ENCODE measurements around the gene ZDHHC16. TPM values are rescaled to one million over a fixed set of nuclear protein-coding genes. Genes with fewer than 3 reads are reported as not detected.
A peak's percentile ranks its signal among the peaks of the same experiment; 100 is the strongest.
"Not testable (repeated sequence)": the region's sequence is repeated elsewhere in the genome, so short reads cannot be mapped to it uniquely, and the experiment has no call there.

Gene ZDHHC16
- total RNA-seq, 2 experiments from 2014 or later, result 38.5 to 39.3 TPM

DNA sequence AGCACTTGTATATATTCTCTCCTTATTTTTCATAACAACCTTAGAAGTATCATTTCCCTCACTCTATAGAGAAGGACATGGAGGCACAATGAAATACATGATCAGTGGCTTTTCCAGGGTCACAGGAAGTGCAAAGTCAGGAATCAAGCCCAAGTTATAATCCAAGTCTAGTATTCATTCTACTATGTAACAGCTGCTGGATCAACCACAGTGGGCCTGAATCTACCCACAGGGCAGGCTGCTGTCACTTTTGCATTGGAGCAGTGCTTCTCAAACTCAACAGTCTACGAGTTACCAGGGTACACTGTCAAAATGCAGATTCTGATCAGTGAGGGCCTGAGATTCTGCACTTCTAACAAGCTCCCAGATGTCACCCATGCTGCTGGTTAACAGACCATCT is 18.3 kb downstream of the ZDHHC16 start:
- Mint-ChIP-seq H3K27me3 (no peaks in the 10 kb centered on the region), H3K4me1 (peaks cover 5% of the 10 kb centered on the region), H3K4me3 (no peak overlapping the region), H3K9me3 (no peaks in the 10 kb centered on the region), H3K27ac (peak overlapping the region; percentile 5), H3K36me3 (ENCODE audit: low read depth) (peaks cover 35% of the 10 kb centered on the region)
- CTCF ChIA-PET, result interaction anchor here (0.8 to 1.0 kb wide), 6 partner anchors 16 to 72 kb away, joined by 3 read pairs; no protein-coding TSS in a partner anchor
- POLR2A ChIA-PET, result no interaction called here
- no peak for DNase-seq

GRCh38 chr10:97465982-97466381 is 20.0 kb downstream of the ZDHHC16 start:
- POLR2A ChIA-PET, result no interaction called here
- no peaks in the 10 kb centered on the region for H3K9me3 Mint-ChIP-seq
- no peak overlapping the region for H3K4me3 Mint-ChIP-seq
- no peak for DNase-seq
- no peaks in the 10 kb centered on the region for H3K27me3 Mint-ChIP-seq
- H3K27ac Mint-ChIP-seq, result no peak overlapping the region
- peaks cover 5% of the 10 kb centered on the region for H3K4me1 Mint-ChIP-seq
- CTCF ChIA-PET, result interaction anchor here (0.9 to 2.4 kb wide), 4 partner anchors 11 to 88 kb away, joined by 3 to 7 read pairs (median 4); no protein-coding TSS in a partner anchor
- peaks cover 33% of the 10 kb centered on the region for H3K36me3 Mint-ChIP-seq (ENCODE audit: low read depth)

DNA sequence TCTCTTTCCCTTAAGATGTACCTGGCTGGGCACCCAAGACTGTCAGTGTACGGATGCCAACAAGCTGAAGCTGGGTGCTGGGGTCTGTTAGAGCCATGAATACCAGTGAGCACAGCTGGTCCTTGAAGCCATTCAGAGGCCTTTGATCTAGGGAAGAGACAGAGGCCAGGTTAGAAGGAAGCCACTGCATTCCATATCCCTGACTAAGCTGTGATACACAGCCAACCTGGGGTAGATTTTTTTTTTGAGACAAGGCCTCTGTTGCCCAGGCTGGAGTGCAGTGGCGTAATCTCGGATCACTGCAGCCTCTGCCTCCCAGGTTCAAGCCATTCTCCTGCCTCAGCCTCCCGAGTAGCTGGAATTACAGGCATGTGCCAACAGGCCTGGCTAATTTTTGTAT is 20.8 kb downstream of the ZDHHC16 start:
- no peaks in the 10 kb centered on the region for H3K27me3 Mint-ChIP-seq
- ChIA-PET CTCF (interaction anchor here (0.9 to 2.4 kb wide), 4 partner anchors 10 to 87 kb away, joined by 3 to 7 read pairs (median 4); no protein-coding TSS in a partner anchor), POLR2A (interaction anchor here (0.7 kb wide), 1 partner anchor 25 kb away, joined by 6 read pairs; no protein-coding TSS in a partner anchor)
- no peaks in the 10 kb centered on the region for H3K9me3 Mint-ChIP-seq
- DNase-seq, result no peak
- H3K4me3 Mint-ChIP-seq, result no peak overlapping the region
- peaks cover 33% of the 10 kb centered on the region for H3K36me3 Mint-ChIP-seq (ENCODE audit: low read depth)
- H3K4me1 Mint-ChIP-seq, result peaks cover 5% of the 10 kb centered on the region
- no peak overlapping the region for H3K27ac Mint-ChIP-seq

DNA sequence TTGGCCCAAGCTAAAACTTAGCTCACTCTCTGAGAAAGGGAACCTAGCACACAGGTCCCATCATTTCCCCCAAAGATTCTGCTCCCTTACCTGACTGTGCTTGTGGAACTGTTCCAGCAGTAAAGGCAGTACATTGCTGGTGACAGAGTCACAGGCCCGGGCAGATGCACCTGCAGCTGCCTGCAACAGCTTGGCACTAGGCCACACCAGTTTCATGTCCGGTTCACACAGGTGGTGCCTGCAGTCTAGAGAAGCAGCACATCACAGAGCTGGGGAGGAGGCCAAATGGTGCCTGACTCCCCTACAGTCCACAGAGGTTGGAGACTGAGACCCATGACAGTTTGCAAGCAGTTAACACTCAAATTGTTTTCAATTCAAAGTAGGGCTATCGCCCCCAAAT is 22.2 kb downstream of the ZDHHC16 start:
- ChIA-PET CTCF (interaction anchor here (0.6 to 1.6 kb wide), 6 partner anchors 8 to 397 kb away, joined by 3 to 6 read pairs (median 4); no protein-coding TSS in a partner anchor), POLR2A (no interaction called here)
- no peaks in the 10 kb centered on the region for H3K27me3 Mint-ChIP-seq
- no peak overlapping the region for H3K27ac Mint-ChIP-seq
- peaks cover 5% of the 10 kb centered on the region for H3K4me1 Mint-ChIP-seq
- no peak for DNase-seq
- H3K4me3 Mint-ChIP-seq, result no peak overlapping the region
- no peaks in the 10 kb centered on the region for H3K9me3 Mint-ChIP-seq
- H3K36me3 Mint-ChIP-seq (ENCODE audit: low read depth), result peaks cover 28% of the 10 kb centered on the region

- H3K4me3 Mint-ChIP-seq, H3K9me3 Mint-ChIP-seq, H3K27me3 Mint-ChIP-seq, POLR2A ChIA-PET, DNase-seq, H3K4me1 Mint-ChIP-seq, H3K27ac Mint-ChIP-seq: not testable (repeated sequence)
- CTCF ChIA-PET, result interaction anchor here (1.6 kb wide), 1 partner anchor 15 kb away, joined by 6 read pairs; no protein-coding TSS in a partner anchor
- H3K36me3 Mint-ChIP-seq (ENCODE audit: low read depth), result peaks cover 30% of the 10 kb centered on the region
Observed at GRCh38 chr10:97468781-97469180, 22.8 kb downstream of the ZDHHC16 start.

DNA sequence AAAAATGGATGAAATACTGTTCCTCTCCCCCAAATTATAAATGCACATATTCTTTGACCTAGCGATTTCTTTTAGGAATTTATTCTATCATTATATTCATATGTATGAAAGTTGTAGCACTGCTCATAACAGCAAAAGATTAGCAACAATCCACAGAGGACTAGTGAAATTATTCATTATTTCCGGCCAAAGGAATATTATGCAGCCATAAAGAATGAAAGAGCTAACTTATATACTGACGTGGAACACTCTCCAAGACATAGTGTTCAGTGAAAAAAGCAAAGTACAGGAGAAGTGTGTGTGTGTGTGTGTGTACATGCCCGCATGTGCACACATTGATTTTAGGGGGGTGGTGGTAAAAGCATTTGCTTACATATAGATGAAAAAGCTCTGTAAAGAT is 28.9 kb downstream of the ZDHHC16 start:
- H3K27ac Mint-ChIP-seq, result no peak overlapping the region
- H3K9me3 Mint-ChIP-seq, result no peaks in the 10 kb centered on the region
- ChIA-PET POLR2A (no interaction called here), CTCF (interaction anchor here (0.8 to 1.8 kb wide), 2 partner anchors 14 to 35 kb away, joined by 3 to 4 read pairs; no protein-coding TSS in a partner anchor)
- DNase-seq, result no peak
- H3K36me3 Mint-ChIP-seq (ENCODE audit: low read depth), result peaks cover 53% of the 10 kb centered on the region
- no peaks in the 10 kb centered on the region for H3K27me3 Mint-ChIP-seq
- no peak overlapping the region for H3K4me3 Mint-ChIP-seq
- H3K4me1 Mint-ChIP-seq, result no peaks in the 10 kb centered on the region

DNA sequence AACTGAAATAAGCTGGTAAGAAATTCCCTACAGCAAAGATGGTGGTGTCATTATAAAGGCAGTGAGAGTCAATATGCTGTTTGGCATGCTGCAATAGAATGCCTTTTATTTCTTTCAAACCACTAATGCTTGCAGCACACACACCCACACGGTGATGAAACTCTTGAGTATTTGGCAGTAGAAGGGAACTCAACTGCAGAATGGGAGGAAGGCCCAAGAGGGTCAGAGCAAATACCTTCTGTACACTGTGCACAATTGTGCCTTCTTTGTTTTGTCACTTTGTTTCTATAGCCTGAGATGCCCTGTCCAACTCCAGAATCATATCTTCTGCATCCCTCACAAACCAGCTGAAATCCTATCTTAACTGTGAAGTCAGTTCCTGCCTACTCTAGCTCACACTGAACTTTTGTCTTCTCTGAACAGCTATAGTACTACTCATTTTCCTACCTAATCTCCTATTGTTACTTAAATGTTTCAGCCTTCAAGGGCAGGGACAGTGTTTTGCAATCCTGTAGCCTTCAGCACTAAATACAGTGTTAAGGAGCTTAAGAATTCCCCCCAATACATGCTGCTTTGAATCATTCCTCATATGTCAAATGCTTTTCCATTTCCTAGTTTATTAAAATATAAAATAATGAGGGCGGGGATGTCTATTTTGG is 30.1 kb downstream of the ZDHHC16 start:
- Mint-ChIP-seq H3K4me3 (no peak overlapping the region), H3K27me3 (no peaks in the 10 kb centered on the region), H3K27ac (no peak overlapping the region), H3K4me1 (no peaks in the 10 kb centered on the region), H3K9me3 (no peaks in the 10 kb centered on the region), H3K36me3 (ENCODE audit: low read depth) (peaks cover 52% of the 10 kb centered on the region)
- DNase-seq, result no peak
- ChIA-PET CTCF (interaction anchor here (0.9 to 2.2 kb wide), 5 partner anchors 8 to 96 kb away, joined by 3 to 7 read pairs (median 3); no protein-coding TSS in a partner anchor), POLR2A (no interaction called here)

DNA sequence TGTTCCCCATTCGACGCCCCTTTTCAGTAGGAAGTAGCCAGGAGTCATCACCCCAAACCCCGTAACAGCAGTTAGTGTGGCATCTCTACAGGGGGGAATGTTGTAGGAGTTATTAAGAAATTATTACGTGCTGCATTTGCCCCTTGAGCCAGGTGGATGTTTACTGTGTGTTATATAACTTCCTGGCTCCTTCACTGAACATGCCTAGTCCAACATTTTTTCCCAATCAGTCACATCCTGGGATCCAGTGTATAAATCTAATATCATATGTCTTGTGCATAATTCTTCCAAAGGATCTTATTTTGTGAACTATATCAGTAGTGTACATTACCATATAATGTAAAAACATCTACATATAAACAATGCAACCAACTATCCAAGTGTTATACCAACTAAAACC is 33.4 kb downstream of the ZDHHC16 start:
- H3K27me3 Mint-ChIP-seq, POLR2A ChIA-PET, H3K4me1 Mint-ChIP-seq, H3K4me3 Mint-ChIP-seq, DNase-seq, H3K27ac Mint-ChIP-seq, H3K9me3 Mint-ChIP-seq: not testable (repeated sequence)
- CTCF ChIA-PET, result interaction anchor here (1.2 kb wide), 1 partner anchor 15 kb away, joined by 3 read pairs; no protein-coding TSS in a partner anchor
- H3K36me3 Mint-ChIP-seq (ENCODE audit: low read depth), result peaks cover 43% of the 10 kb centered on the region

DNA sequence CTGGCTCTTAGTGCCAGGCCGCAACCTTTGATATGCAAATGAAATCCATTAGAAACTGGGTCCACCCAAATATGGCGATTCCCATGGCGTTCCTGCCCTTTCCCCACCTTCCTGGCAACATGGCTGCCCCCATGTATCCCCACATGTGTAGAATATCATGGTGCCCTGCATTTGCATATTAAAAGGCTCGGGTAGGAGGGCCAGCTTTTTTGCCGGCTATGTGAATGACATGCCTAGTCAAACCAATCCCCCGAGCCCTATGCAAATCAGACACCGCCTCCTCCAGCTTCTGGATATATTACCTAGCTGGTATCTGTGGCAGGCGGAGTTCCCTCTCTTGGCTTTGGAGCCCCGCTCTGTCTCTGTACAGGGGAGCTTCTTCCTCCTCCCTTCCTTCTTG is 34.0 kb downstream of the ZDHHC16 start:
- Mint-ChIP-seq H3K27ac (no peak overlapping the region), H3K4me3 (no peak overlapping the region), H3K27me3 (no peaks in the 10 kb centered on the region), H3K4me1 (no peaks in the 10 kb centered on the region), H3K36me3 (ENCODE audit: low read depth) (peaks cover 38% of the 10 kb centered on the region), H3K9me3 (no peaks in the 10 kb centered on the region)
- CTCF ChIA-PET, result interaction anchor here (1.2 to 1.8 kb wide), 2 partner anchors 14 to 16 kb away, joined by 3 to 4 read pairs; no protein-coding TSS in a partner anchor
- no peak for DNase-seq
- POLR2A ChIA-PET, result no interaction called here

- H3K27me3 Mint-ChIP-seq, result no peaks in the 10 kb centered on the region
- H3K4me3 Mint-ChIP-seq, result no peak overlapping the region
- no peak for DNase-seq
- peaks cover 28% of the 10 kb centered on the region for H3K36me3 Mint-ChIP-seq (ENCODE audit: low read depth)
- H3K27ac Mint-ChIP-seq, result no peak overlapping the region
- no peaks in the 10 kb centered on the region for H3K9me3 Mint-ChIP-seq
- CTCF ChIA-PET, result interaction anchor here (1.5 to 1.8 kb wide), 2 partner anchors 8 to 15 kb away, joined by 4 read pairs; no protein-coding TSS in a partner anchor
- no peaks in the 10 kb centered on the region for H3K4me1 Mint-ChIP-seq
- POLR2A ChIA-PET, result no interaction called here
Observed at GRCh38 chr10:97481071-97481470, 35.1 kb downstream of the ZDHHC16 start.

DNA sequence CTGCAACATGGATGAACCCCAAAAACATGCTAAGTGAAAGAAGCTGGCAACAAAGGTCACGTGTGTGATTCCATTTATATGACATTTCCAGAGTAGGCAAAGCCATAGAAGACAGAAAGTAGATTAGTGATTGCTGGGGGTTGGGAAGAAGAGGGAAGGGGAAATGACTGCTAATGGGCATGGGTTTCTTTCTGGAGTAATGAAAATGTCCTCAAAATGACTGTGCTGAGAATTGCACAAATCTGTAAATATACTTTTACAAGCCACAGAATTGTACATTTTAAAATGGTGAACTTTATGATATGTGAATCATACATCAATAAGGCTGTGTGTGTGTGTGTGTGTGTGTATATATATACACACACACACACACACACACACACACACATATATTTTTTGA is 36.4 kb downstream of the ZDHHC16 start:
- CTCF ChIA-PET, result interaction anchor here (0.5 to 1.5 kb wide), 3 partner anchors 9 to 52 kb away, joined by 3 to 4 read pairs (median 3); no protein-coding TSS in a partner anchor
- H3K36me3 Mint-ChIP-seq (ENCODE audit: low read depth), result peaks cover 20% of the 10 kb centered on the region
- H3K4me1 Mint-ChIP-seq, result no peaks in the 10 kb centered on the region
- no peak for DNase-seq
- H3K4me3 Mint-ChIP-seq, result no peak overlapping the region
- H3K9me3 Mint-ChIP-seq, result no peaks in the 10 kb centered on the region
- no peaks in the 10 kb centered on the region for H3K27me3 Mint-ChIP-seq
- no peak overlapping the region for H3K27ac Mint-ChIP-seq
- POLR2A ChIA-PET, result no interaction called here

DNA sequence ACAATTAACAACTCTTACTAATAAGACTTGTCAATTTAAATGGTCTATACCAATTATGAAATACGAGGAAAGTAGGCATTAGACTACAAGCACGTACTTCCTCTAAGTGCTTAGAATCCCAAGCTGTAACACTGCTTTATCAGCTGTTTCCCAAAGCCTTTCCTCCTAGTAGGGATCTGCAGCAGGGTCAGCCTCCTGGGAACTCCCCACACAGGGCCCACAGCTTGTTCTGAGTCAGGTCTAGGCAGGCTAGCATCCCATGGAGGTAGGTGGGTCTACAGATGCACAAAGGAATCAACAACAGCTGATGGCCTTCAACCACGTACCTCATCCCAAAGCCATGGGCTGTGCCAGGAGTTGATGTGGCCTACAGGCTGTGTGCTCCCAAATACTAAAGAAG is 37.5 kb downstream of the ZDHHC16 start:
- Mint-ChIP-seq H3K4me3 (no peak overlapping the region), H3K36me3 (ENCODE audit: low read depth) (peaks cover 18% of the 10 kb centered on the region), H3K27ac (no peak overlapping the region), H3K27me3 (no peaks in the 10 kb centered on the region), H3K4me1 (no peaks in the 10 kb centered on the region), H3K9me3 (no peaks in the 10 kb centered on the region)
- CTCF ChIA-PET, result interaction anchor here (1.3 kb wide), 1 partner anchor 19 kb away, joined by 3 read pairs; no protein-coding TSS in a partner anchor
- POLR2A ChIA-PET, result no interaction called here
- DNase-seq, result no peak

DNA sequence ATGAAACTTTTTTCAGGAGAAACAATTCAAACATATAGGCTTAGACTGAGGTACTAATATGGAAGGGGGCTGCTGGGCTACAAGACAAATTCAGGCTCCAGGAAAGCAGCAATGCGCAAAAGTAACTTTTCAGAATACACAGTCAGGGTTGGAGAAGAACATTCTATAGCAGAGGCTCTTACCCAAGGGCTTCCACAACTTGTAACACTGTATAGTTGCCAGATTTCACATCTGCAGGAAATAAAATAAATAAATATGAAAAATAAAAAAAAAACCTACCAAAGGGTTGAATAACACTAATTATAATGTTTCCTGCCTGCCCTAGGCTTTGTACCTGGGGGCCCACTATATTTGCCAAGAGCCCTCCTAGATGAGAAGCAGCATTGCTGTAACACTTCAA is 37.9 kb downstream of the ZDHHC16 start:
- CTCF ChIA-PET, result interaction anchor here (1.3 kb wide), 1 partner anchor 20 kb away, joined by 3 read pairs; no protein-coding TSS in a partner anchor
- Mint-ChIP-seq H3K4me3 (no peak overlapping the region), H3K4me1 (no peaks in the 10 kb centered on the region), H3K27me3 (no peaks in the 10 kb centered on the region), H3K9me3 (no peaks in the 10 kb centered on the region), H3K36me3 (ENCODE audit: low read depth) (peaks cover 18% of the 10 kb centered on the region), H3K27ac (no peak overlapping the region)
- POLR2A ChIA-PET, result no interaction called here
- no peak for DNase-seq
